GM18505 (cell line): Measurements from ENCODE around the gene IL7R.
"Not testable (repeated sequence)": the region's sequence is repeated elsewhere in the genome, so short reads cannot be mapped to it uniquely, and the experiment has no call there.

Source experiments
- ATAC-seq: cut with Tn5 transposase; IDR thresholded peaks from one replicate; pipeline ENCODE4 v1.9.1; 2021; ENCODE audit not compliant: unreplicated experiment
- POLR2A ChIP-seq: IDR thresholded peaks from 4 replicates; pipeline ENCODE4 v1.6.1; 2011; ENCODE audit warnings: borderline replicate concordance; ENCODE audit not compliant: insufficient read depth, insufficient read length; ENCODE audit errors: extremely low read depth

Gene IL7R

DNA sequence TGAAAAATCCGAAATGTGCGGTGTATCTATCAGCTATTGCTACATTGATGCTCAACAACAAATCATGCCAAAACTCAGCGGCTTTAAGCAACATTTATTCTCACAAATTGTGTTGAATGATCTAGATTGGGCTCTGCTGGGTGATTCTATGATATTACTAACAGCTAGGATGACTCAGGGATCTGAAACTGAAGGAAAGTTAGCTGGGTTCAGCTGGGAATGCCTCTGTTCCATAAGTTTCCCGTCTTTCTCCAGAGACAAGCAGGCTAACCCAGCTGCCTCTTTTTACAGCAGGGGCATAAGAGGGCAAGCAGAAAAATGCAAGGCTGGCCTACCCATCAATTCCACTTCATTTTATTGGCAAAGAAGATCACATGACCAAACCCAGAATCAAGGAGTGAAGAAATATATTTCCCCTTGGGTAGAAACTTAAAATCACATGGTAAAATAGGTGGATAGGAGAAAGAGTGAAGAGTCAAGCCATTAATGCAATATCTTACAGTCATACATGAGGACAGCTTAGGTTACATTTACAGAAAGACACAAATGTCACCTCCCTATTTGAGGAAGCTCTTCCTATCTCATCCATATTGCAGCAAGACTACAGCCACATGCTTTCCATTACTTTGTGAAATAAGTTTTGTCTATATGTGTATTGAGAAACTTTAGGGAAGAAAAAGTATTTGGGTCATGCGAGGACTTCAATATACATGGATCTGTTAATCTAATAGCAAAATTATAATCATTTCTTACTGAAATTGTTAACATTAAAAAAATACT is 30.8 kb downstream of the IL7R start:
- ATAC-seq: no peak
- TF ChIP-seq POLR2A: no peak

DNA sequence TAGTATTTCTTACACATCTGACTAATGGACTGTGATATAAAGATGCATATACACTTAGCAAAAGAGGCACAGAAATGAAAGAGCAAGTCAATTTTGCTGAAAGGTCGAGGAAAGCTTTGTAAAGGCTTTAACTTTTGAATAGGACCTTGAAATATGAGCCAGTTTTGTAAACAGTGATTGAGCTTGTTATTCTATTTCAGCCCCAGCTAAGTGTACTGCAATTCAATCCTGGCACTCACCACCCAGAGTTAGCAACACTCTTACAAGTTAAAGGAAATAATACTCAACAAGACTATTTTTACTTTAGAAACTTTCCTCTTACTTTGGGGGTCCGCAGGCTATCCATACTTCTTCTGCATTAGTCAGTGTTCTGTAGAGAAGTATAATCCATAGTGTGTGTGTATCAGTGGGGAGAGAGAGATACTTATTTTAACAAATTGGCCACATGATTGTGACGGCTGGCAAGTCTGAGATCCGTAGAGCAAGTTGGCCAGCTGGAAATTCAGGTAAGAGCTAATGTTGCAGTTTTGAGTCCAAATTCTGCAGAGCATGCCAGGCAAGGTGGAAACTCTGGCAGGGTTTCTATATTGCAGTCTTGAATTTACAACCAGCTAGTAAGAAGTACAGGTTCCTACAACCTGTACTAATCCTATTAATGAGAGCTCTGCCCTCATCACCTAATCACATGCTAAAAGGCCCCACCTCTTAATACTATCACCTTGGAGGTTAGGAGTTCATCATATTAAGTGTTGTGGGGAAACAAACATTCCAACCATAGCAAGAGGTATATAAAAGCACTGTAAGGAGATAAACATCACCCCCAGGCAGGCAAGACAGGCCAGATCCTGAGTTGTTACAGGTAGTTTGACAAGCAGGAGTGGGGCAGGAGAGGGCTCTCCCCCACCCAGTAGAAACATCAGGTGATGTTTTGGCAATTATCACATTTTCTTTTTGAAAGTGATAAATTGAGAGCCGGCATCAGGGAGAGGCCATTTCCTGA is 33.6 kb downstream of the IL7R start:
- TF ChIP-seq POLR2A: no peak
- no peak for ATAC-seq

GRCh38 chr5:35892799-35893198 is 36.1 kb downstream of the IL7R start:
- ATAC-seq: not testable (repeated sequence)

DNA sequence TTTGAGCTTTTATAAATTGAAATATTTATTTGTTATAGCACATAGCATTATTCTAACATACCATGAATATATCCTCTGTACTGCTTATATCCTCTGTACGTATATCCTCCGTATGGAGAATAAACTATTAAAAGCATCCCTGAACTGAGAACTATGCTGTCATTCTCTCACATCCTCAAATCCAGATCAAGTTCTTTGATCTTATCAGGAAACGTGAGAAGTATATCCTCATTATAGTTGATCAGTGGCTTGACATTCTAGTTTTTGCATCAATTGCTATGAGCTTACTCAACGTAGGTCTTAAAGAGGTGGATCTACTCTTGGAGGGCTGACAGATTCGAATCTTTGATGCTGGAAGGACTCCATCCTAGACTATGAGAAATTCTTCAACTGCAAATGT is 37.4 kb downstream of the IL7R start:
- no peak for ATAC-seq
- TF ChIP-seq POLR2A: no peak

DNA sequence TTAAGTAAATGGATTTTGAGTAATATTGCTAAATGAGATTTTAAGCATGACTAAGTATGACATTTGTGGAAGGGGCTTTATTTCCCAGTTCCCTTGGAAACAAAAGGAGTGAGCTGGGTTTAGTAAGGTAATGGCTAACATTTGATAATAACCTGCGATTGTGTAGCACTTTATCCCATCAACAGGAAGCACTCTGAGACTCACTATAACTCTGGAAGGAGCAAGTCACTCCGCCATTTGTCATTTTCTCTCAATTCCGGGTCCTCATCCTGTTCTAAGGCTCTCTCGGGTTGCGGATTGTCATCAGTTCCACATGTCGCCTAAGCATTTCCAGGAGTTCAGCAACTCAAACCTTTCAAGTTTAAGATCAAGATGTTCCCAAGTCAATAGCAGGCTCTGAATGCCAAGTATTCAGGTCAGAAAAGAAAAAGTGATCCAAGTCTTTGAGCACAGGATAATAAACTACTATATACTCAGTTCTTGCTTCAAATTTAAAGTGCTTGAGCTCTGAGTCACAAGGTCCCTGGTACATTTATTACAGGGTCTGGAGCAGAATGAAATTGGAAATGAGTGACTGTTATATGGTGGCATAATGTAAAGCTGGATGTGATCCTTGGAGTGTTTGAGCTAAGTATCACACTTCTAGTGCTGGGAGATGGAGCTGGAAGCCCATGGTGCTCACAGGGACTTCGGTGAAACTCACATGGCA is 42.4 kb downstream of the IL7R start:
- no peak for ATAC-seq
- no peak for TF ChIP-seq POLR2A

DNA sequence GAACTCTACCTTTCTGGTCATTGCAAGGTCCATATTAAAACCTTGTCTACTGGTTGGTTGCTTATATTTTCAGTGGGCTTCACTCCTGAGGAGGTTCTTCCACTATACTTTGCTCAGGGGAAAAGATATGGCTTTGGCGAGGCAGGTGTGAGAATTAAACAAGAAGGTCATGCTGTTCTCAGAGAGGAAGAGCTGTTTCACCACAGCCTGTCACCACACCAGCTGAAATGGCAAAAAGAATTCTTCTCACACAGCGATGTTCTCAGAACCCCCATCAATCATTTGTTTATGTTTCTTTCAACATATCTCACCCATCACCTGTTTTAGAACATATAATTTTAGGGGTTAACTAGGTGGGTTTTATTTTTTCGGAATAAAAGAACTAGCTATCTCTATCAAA is 43.1 kb downstream of the IL7R start:
- ATAC-seq: no peak
- no peak for TF ChIP-seq POLR2A

DNA sequence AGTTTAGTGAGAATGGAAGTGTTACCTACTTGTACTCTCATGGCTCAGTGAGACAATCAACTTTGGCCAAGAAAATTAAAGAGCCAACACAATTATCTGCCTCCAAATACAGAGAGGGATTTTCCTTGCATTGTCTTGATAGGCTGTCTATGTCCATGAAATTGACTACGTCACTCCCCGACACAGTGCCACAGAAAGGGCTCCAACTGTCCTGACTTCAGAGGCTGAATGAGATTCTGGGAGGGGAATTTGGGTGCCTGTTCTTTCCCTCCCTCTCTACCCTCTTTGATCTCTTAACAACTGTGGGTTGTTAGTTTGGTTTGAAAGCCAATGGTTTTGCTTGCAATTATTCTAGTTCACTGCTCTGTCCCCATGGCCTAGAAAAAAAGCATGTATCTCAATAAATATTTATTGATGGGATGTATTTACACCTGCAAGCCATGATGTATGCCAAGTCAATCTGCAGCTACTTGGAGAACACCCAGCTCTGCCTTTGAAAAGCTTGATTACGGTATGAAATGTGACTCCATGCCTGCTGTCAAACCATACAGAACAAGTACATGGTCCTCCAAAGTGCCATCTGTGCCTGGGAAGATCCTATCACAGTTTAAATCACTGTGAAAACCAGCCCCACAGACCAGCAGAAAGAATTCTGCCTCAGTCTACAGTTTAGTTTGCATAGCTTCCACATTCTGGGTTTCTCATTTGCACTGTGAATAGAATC is 44.4 kb downstream of the IL7R start:
- ATAC-seq: no peak
- no peak for TF ChIP-seq POLR2A

- no peak for TF ChIP-seq POLR2A
- ATAC-seq: peak; percentile 73
Measured at GRCh38 chr5:35902046-35902672, 45.5 kb downstream of the IL7R start.

DNA sequence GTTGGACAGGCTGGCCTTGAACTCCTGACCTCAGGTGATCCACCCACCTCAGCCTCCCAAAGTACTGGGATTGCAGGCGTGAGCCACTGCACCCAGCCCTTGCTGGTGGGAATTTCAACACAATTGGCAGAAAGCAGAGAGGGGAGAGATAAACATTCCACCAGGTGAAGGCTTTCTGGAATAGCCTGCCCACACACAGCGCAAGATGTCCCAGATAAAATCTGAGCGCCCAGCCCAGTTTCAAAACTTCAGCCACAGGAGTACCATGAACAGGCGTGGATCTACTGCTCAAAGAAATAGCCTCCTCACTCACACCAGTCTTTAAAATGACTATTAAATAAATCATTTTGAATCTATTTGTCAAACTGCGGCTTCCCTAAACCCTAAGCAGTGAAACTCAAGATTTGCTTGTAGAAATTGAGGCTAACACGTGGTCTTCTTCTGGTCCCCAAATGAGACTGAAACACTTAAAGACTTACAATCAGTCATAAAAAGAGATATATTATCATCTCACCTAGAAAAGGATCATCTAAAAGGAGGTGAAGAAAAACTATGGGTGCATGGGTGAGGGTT is 47.0 kb downstream of the IL7R start:
- ATAC-seq: no peak

GRCh38 chr5:35904443-35905132 is 47.9 kb downstream of the IL7R start:
- peak; percentile 49 for ATAC-seq
- TF ChIP-seq POLR2A: no peak

More for the DNA sequence above, 47.0 kb downstream of the IL7R start:
- TF ChIP-seq POLR2A: no peak

DNA sequence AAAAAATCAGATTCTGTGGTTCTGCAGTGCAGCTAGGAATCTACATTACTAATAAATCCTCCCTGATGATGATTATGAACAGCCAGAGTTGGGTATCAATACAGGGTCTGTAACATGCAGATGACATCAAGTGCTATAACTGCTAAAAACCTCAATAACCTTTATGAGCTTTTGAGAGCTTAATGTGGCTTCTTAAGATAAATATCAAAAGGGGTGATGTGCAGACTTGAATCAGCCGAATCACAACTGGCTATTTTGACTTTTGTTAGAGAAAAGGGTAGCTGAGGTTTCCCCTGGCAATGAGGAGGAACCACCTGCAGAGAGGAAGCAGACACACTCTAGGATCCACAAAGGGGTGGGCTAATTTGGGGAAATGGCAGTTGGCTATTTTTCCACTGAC is 51.5 kb downstream of the IL7R start:
- ATAC-seq: no peak
- TF ChIP-seq POLR2A: no peak
